Measurements from ENCODE around the gene DHTKD1. TPM values are rescaled to one million over a fixed set of nuclear protein-coding genes. Genes with fewer than 3 reads are reported as not detected.

Gene DHTKD1
- total RNA-seq, 1 experiment from 2014 or later, result 8.1 TPM

GRCh38 chr10:12160664-12161063 lies 91.9 kb downstream of the DHTKD1 start:
- Histone ChIP-seq H3F3A (ENCODE audit: low read length, unreplicated experiment) (no peaks in the 10 kb centered on the region), H3K9me2 (replicated peaks; ENCODE audit: low read length) (no peaks in the 10 kb centered on the region), H4K20me1 (ENCODE audit: low read length) (no peaks in the 10 kb centered on the region), H3K4me3 (ENCODE audit: low read length) (no peak overlapping the region), H3K9ac (ENCODE audit: low read length) (no peak overlapping the region), H3K4me2 (ENCODE audit: low read length) (no peak overlapping the region), H3K9me3 (ENCODE audit: low read length) (no peaks in the 10 kb centered on the region), H3K27me3 (ENCODE audit: low read length) (no peaks in the 10 kb centered on the region), H3K36me3 (ENCODE audit: low read depth, low read length) (no peaks in the 10 kb centered on the region), H3K27ac (ENCODE audit: low read length) (no peak overlapping the region), H3K79me2 (ENCODE audit: low read length) (no peaks in the 10 kb centered on the region), H3K4me1 (ENCODE audit: insufficient read depth, low read length) (no peaks in the 10 kb centered on the region), H2AFZ (ENCODE audit: low read length) (no peak overlapping the region)
- no peak for TF ChIP-seq EZH2 (IDR thresholded peaks at IDR 0.05; ENCODE audit: low read length, unreplicated experiment)
- TF ChIP-seq, protein P1, sequence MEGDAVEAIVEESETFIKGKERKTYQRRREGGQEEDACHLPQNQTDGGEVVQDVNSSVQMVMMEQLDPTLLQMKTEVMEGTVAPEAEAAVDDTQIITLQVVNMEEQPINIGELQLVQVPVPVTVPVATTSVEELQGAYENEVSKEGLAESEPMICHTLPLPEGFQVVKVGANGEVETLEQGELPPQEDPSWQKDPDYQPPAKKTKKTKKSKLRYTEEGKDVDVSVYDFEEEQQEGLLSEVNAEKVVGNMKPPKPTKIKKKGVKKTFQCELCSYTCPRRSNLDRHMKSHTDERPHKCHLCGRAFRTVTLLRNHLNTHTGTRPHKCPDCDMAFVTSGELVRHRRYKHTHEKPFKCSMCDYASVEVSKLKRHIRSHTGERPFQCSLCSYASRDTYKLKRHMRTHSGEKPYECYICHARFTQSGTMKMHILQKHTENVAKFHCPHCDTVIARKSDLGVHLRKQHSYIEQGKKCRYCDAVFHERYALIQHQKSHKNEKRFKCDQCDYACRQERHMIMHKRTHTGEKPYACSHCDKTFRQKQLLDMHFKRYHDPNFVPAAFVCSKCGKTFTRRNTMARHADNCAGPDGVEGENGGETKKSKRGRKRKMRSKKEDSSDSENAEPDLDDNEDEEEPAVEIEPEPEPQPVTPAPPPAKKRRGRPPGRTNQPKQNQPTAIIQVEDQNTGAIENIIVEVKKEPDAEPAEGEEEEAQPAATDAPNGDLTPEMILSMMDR (conservative IDR thresholded peaks at IDR 0.05; ENCODE audit: low read depth, low read length), result no peak
- no peak for ATAC-seq
- BruUV-seq (replicated peaks), result no TSS peak
- ChIA-PET CTCF (no interaction called here), POLR2A (ENCODE audit: unreplicated experiment) (no interaction called here)
- no peak for DNase-seq
- intact Hi-C loops (cut with micrococcal nuclease), result no loop called here

DNA sequence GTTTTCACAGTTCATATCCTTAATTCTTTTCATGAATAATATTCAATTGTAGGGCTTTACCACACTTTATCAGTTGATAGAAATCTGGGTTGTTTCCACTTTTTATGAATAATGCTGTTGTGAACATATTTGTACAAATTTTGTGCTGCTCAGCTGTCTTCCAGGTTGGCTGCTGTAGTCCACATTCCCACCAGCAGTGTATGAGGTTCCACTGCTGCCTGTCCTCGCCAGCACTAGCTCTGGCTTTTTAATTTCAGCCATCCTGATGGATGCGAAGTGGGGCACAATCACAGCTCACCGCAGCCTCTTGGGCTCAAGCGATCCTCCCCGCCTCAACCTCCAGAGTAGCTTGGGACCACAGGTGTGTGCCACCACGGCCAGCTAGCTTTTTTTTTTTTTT lies 94.2 kb downstream of the DHTKD1 start:
- CTCF ChIA-PET, result no interaction called here
- DNase-seq (no peak), ATAC-seq (no peak)
- no peaks in the 10 kb centered on the region for H3K27me3 ChIP-seq (ENCODE audit: low read length)
- H3K4me3 ChIP-seq (ENCODE audit: low read length), result no peak overlapping the region
- H3K4me2 ChIP-seq (ENCODE audit: low read length), result no peak overlapping the region
- intact Hi-C loops (cut with micrococcal nuclease), result no loop called here
- H2AFZ ChIP-seq (ENCODE audit: low read length), result no peak overlapping the region
- H3K9me3 ChIP-seq (ENCODE audit: low read length), result no peaks in the 10 kb centered on the region
- no peaks in the 10 kb centered on the region for H3K4me1 ChIP-seq (ENCODE audit: insufficient read depth, low read length)
- no peak overlapping the region for H3K27ac ChIP-seq (ENCODE audit: low read length)
- no peaks in the 10 kb centered on the region for H4K20me1 ChIP-seq (ENCODE audit: low read length)
- H3F3A ChIP-seq (ENCODE audit: low read length, unreplicated experiment), result no peaks in the 10 kb centered on the region
- H3K79me2 ChIP-seq (ENCODE audit: low read length), result no peaks in the 10 kb centered on the region
- TF ChIP-seq EZH2phosphoT487 (IDR thresholded peaks at IDR 0.05; ENCODE audit: borderline replicate concordance, low read length), result no peak
- TF ChIP-seq, protein P1 (conservative IDR thresholded peaks at IDR 0.05; ENCODE audit: low read depth, low read length), result no peak
- no peak for TF ChIP-seq EZH2 (IDR thresholded peaks at IDR 0.05; ENCODE audit: low read length, unreplicated experiment)
- no TSS peak for BruUV-seq (replicated peaks)
- no peaks in the 10 kb centered on the region for H3K9me2 ChIP-seq (replicated peaks; ENCODE audit: low read length)
- H3K36me3 ChIP-seq (ENCODE audit: low read depth, low read length), result no peaks in the 10 kb centered on the region; the same call in 1 of the 2 replicates
- no peak overlapping the region for H3K9ac ChIP-seq (ENCODE audit: low read length)
- POLR2A ChIA-PET (ENCODE audit: unreplicated experiment), result no interaction called here

DNA sequence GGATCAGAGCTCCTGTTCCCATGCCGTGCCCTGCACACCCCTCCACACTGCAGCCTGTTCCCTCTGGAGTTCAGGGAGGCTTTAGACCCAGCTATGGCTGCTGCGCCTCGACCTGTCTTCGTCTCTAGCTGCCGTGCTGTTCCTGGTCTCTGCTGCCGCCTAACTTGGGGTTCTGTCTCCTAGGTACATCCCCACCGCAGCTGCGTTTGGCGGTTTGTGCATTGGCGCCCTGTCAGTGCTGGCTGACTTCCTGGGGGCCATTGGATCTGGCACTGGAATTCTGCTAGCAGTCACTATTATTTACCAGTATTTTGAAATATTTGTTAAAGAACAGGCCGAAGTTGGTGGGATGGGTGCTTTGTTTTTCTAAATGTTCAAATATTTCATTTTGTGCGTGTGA lies 95.3 kb downstream of the DHTKD1 start:
- ATAC-seq (no peak), DNase-seq (no peak)
- no peak overlapping the region for H2AFZ ChIP-seq (ENCODE audit: low read length)
- no TSS peak for BruUV-seq (replicated peaks)
- H3K4me1 ChIP-seq (ENCODE audit: insufficient read depth, low read length), result no peaks in the 10 kb centered on the region
- H3K79me2 ChIP-seq (ENCODE audit: low read length), result no peaks in the 10 kb centered on the region
- H3K27ac ChIP-seq (ENCODE audit: low read length), result no peak overlapping the region
- intact Hi-C loops (cut with micrococcal nuclease), result no loop called here
- H4K20me1 ChIP-seq (ENCODE audit: low read length), result no peaks in the 10 kb centered on the region
- no peaks in the 10 kb centered on the region for H3K9me2 ChIP-seq (replicated peaks; ENCODE audit: low read length)
- CTCF ChIA-PET, result no interaction called here
- no peak overlapping the region for H3K4me3 ChIP-seq (ENCODE audit: low read length)
- no peaks in the 10 kb centered on the region for H3F3A ChIP-seq (ENCODE audit: low read length, unreplicated experiment)
- TF ChIP-seq, protein P1 (conservative IDR thresholded peaks at IDR 0.05; ENCODE audit: low read depth, low read length), result no peak
- TF ChIP-seq EZH2 (IDR thresholded peaks at IDR 0.05; ENCODE audit: low read length, unreplicated experiment), result no peak
- TF ChIP-seq EZH2phosphoT487 (IDR thresholded peaks at IDR 0.05; ENCODE audit: borderline replicate concordance, low read length), result no peak
- H3K4me2 ChIP-seq (ENCODE audit: low read length), result no peak overlapping the region
- POLR2A ChIA-PET (ENCODE audit: unreplicated experiment), result no interaction called here
- H3K9ac ChIP-seq (ENCODE audit: low read length), result no peak overlapping the region
- no peaks in the 10 kb centered on the region for H3K9me3 ChIP-seq (ENCODE audit: low read length)
- H3K27me3 ChIP-seq (ENCODE audit: low read length), result no peaks in the 10 kb centered on the region
- no peaks in the 10 kb centered on the region; the same call in 1 of the 2 replicates for H3K36me3 ChIP-seq (ENCODE audit: low read depth, low read length)
